CD4-positive, alpha-beta T cell treated with Interleukin-4 for 4 hours (primary cell): ENCODE measurements around the gene ACTL7A.

Experiments used
- DNase-seq: peaks from one replicate; pipeline ENCODE4 v3.0.0-alpha.2; 2020

ACTL7A gene

DNA sequence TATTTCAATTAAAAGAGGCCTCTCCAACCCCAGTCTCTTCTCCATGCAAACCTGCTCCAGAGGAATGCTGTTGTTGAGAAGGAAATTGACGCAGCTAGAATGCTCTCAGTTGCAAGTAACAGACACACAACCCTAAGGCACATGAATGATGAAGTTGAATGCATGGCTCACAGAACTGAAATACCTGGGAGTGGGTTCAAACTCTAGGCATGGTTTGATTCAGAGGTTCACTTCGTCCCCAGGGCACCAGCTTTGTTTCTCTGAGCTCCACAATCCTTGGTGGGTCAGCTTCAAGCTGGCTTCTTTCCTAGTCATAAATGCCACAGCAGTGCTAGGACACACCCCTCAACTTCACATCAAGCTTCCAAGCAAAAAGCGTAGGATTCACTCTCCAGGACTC, 10.9 kb upstream of the ACTL7A start:
- no peak for DNase-seq

DNA sequence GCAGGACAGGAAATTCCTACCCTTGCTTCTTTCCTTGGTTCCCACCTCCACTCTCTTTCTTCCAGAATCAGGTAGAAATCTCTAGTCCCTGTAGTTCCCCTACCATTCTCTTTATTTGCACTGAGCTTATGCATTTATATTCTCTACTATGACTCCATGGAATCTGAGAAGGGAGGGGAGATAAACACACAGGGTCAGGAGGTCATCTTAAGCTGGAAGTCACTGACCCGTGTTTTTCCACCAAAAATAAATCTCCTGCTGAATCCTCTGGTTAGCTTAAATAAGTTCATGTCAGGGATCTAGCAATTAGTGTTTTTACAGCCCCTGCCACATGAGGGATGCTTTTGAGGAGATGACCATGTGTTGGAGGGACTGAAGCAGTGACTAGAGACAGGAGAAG, 10.0 kb upstream of the ACTL7A start:
- DNase-seq, result no peak

DNA sequence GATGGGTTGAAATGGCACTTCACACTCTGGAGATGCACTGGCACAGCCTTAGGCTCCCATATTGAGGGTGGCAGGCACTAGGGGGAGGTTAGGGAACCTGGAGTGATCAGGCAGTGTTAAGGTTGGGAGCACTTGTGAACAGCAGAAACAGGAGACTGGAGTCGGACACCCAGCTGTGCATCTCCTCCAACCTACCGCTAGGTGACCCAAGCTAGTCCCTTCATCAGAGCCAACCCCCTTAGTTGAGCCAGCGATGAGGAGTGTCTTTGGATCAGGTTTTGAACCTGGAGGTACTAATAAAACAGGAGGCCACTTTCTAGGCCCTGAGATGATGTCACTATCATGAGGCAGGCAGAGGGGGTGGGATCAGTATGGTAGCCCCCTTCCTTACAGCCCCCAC, 8.0 kb upstream of the ACTL7A start:
- DNase-seq, result no peak

DNA sequence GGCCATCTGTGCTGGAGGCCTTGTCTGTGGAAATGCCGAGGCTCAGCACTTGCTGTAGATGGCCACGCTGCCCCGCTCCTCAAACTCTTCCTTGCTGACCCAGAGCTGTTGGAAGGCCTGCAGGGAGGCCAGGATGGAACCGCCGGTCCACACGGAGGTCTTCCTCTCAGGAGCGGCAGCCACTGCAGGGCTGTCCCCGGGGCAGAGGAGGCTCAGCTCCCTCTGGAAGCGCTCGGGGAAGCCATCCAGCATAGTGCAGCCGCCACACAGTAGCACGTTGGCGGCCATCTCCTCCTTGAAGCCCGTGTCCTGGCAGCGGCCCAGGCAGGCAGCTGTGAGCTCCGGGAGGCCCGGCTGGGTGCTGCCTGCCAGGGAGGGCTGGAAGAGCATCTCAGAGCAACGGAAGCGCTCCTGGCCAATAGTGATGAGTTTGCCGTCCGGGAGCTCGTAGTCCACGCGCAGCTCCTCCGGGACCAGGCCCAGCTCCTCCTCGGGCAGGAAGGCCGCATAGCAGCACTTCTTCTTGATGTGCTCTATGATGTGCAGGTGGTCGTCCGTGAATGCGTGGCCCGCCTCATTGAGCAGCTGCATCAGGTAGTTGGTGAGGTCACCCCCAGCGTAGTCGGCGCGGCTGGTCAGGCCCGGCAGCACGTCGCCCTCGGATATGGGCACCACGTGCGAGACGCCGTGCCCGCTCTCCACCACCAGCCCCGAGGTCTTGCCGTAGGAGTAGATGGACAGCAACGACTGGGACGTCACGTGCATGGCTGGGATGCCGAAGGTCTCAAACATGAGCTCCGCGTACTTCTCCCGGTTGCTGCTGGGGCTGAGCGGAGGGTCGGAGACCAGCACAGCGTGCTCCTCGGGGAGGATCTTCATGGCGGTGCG, 7.2 kb upstream of the ACTL7A start:
- DNase-seq, result no peak

DNA sequence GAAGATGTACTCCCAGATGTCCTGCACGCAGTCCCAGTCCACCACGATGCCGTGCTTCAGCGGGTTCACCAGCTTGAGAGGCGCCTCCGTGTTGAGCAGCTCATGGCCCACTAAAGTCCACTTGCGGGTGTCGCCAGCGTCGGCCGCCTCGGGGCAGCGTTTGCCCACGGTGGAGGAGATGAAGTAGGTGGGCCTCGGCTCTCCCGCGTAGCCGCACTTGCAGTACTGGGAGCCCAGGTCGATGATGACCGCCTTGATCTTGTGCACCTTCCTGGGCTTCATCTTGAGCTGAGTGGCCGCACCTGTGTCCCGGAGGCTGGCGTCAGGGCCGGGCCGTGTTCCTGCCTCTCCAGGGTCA, 6.6 kb upstream of the ACTL7A start:
- no peak for DNase-seq

DNA sequence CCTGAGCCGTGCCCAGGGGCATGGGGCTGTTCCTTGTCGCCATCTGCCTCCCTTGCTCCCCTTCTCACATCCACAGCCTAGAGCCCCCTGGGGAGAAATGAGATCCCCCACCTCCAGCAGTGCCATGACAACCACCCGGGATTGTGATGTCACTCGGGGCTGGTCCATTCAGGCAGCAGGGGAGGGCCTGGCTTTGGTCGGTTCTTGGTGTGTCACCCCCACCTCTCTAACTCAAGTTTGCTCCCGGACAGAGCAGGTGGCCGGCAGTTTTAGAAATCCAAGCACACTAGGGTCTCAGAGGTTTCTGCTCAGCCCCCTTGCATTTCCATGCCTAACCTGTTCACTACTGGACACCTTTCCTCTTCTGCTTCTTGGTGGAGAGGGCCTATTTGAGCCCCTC, 6.2 kb upstream of the ACTL7A start, which contains the start of gene ACTL7B:
Gene ACTL7B (minus strand): TSS at position 99 of the 400 bp plus-strand sequence. CDS start 56 bp downstream, at position 43.
- DNase-seq, result no peak

DNA sequence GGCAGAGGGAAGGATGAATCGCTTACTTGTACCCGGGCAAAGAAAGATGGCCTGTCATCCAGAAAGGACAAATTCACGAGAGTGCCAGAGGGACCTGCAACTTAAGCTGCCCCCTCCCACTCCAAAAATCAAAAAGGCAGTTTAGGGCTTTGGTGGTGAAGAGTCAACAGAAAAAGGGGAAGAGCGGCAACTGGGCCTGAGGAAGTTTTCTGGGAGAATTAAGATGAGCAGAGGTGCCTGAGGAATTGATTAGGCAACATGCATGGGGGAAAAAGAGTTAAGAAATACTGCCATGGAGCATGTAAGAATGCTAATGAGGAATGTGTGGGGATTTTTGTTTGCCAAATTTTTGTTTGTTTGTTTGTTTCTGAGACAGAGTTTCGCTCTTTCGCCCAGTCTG, 4.5 kb upstream of the ACTL7A start:
- no peak for DNase-seq

DNA sequence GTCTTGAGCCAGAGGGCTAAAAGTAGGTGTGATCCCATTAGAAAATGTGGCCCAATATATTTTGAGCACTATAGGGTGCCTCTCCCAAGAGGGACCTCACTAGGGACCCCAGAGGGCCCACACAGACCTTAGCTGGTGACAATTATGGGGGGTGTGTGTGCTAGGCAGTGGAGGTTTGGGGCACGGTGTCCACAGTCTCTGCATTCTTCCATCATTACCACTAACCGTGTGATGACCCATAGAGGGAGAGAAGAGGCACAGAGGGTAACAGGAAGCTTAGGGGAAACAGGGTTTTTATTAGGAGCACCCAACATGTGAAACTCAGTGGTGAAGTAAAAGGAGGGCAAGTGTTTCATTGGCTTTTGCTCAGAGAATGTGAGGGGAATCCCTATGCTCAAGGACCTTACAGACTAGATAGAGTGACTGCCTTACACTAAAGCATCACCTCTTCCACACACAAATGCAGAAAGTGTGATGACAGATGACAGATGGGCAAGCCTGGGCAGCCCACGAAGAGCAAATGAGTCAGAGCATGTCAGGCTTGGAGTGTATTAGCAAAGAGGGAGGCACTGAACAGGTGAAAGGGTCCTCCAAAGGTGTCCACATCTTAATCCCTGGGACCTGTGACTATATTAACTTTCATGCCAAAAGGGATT, 2.5 kb upstream of the ACTL7A start:
- no peak for DNase-seq

DNA sequence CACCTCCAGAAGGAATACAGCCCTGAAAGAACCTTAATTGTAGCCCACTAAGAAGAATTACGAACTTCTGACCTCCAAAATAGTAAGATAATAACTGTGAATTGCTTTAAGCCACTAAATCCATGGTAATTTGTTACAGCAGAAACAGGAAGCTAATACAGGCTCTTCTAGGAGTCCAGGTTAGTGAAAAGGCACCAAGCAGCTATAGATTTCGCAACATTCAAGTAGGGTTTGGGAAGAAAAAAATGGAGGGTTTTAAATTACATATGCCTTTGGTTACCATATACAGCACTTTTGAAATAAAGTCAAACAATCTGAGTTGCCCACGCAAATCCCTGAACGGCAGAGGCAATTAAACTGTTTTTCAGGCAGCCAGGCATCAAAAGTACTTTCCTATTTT, 1.7 kb upstream of the ACTL7A start:
- no peak for DNase-seq

DNA sequence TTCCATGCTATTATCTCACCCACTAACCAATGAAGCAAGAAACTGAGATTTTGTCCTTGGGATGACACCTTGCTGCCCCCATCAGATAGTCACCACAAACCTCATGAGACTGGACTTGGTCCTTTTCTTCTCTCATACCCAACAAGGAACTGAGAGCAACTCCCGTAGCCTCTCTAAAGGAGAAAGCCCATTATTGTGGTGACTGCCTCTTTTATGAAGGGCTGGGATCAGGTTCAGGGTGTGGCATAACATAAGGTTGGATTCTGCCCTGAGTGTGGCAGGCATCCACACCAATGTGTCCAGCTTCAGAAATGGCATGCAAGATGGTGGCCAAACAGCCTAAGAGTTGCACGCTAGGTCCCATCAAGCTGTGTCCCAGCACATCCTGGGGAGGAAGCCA, 1.3 kb upstream of the ACTL7A start:
- DNase-seq, result no peak

DNA sequence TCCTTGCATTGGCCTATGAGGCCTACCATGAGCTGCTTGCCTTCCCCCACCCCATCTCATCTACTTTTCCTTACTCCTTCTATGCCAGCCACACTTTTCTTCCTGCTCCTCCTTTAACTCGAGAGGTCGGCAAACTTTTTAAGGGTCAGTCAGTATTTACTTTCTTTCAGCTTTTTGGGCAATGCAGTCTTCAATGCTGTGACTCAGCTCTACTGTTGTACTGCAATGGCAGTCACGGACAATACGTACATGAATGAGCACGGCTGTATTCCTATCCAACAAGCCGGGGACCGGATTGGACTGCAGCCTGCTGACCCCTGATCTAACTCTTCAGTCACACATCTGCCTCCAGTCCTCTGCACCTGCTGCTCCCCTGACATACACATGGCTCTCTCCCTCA, 602 bp upstream of the ACTL7A start:
- DNase-seq, result no peak

DNA sequence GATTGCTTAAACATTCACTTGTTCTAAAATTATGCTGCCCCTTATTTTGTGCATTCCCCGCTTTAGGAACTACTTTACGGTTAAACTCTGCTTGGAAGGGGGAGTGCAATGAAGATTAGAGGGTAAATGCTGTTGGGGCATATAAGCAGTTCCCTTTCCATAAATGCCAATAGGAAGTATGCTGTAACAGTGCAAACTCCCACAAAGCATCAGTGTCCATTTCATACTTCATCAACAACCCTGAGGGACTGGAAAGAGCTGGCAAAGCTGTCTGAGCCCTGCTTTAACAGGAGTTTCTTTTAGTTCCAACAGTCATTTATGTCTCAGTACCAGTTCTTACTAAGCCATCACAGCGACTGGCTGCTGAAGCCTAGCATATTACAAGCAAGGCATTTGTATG, 1.8 kb downstream of the ACTL7A start:
- no peak for DNase-seq

DNA sequence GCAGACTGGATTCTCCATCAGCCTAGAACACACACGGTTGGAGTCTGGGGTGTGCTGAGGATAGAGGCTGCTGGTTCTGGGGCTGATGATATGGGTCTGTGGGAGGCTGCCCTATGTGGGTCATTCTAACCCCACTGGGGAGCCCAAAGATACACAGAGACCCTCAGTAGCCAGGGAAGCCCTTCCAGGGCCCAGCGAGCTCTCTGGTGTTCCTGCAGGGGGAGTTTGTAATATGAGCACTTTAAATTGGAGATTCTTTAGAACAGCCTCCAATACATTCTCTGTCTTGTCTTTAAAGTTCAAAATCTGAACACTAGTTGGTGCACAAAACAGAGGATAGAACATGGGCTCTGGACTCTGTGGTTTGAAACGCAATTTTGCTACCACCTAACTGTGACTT, 2.4 kb downstream of the ACTL7A start:
- no peak for DNase-seq

DNA sequence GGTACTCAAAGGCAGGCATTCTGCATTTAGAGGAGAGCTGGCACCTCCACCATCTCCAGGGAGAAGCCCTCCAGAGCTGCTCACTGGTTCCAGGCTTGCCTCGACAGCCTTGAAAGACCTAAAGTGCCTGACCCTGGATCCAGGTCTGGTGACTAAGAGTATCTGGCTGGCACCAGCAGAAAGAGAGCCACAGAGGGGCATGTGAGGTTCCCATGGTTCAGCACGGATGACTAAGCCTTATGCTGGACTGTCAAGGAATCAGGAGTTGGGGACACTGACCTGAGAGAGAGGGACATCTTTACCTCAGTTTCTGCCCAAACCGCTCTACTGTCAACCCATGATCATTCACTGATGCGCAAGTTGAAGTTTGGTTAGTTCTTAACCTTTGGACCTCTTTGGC, 3.0 kb downstream of the ACTL7A start:
- no peak for DNase-seq

DNA sequence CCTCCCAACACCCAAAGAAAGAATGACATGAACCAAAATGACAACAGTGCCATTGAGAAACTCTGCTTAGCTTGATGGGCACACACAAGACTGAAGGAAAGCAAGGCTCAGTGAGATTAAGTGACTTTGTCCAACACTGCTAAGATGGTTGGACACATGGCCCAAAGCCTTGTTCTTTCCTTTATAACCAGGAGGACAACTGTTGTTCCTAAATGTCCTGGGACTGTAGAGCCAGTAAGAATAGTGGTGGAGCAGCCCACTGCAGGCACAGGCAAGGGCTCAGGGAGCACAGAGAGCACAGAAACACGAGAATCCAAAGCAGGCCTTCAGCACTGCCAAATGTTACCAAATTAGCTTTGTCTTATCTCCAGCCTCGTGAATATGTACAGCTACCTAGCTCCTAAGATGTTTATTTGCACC, 3.9 kb downstream of the ACTL7A start:
- no peak for DNase-seq

DNA sequence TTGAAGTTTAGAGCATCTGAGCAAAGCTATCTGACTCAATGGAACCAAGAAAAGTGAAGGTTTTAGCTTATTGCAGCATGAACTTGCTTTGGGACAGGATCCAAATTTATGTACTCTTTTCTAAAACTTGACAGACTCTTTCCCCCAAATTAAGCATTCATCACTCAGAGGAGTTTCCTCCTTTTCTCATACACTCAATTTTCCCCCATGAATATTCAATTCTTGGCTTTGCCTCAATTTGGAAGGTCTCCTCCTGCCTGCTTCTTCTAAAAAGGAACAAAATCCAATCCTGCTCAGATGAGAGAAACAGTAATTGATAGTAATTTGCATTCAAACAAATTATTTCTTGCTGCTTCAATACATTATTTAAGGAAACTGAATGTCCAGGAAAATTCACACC, 5.0 kb downstream of the ACTL7A start:
- DNase-seq, result no peak

DNA sequence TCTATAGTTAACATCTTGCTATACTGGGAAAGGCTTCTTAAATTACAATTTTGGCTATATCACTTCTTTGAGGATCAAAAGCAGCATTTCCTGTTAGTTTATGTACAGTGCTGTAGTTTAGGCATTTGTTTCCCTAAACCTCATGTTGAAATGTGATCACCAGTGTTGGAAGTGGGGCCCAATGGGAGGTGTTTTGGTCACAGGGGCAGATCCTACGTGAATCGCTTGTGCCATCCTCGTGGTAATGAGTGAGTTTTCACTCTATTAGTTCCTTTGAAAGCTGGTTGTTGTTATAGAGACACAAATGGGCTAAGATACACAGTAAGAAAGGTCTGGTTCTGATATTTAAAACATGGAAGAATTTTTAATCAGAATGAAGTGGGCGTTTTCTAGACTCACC, 5.8 kb downstream of the ACTL7A start:
- no peak for DNase-seq

DNA sequence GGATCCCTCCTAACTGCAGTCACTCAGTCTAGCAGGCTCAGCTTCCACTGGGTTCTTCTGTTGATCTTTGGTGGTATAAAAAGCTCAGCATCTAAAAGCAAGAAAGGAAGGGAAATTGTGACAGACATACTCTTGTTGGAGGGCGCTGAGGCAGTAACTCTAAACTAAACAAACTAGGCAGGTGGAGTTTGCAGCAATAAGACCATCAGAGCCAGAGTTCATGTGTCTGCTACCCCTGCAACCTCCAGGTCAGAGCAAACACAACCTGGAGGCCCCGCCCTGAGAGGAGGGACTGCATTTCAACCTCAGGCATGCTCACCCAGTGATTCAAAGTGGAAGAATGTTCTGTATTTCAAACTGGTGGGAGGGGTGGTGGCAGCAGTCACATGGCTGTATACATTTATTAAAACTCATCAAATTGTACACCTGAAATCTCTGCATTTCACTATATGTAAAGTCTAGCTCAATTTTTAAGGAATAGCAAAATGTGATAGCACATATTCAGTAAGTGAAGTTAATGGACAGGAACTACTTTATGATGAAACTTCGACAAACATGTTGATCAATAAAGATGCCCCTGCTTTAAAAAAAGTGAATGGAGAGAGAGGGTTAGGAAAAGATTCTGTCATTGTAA, 7.1 kb downstream of the ACTL7A start:
- no peak for DNase-seq

DNA sequence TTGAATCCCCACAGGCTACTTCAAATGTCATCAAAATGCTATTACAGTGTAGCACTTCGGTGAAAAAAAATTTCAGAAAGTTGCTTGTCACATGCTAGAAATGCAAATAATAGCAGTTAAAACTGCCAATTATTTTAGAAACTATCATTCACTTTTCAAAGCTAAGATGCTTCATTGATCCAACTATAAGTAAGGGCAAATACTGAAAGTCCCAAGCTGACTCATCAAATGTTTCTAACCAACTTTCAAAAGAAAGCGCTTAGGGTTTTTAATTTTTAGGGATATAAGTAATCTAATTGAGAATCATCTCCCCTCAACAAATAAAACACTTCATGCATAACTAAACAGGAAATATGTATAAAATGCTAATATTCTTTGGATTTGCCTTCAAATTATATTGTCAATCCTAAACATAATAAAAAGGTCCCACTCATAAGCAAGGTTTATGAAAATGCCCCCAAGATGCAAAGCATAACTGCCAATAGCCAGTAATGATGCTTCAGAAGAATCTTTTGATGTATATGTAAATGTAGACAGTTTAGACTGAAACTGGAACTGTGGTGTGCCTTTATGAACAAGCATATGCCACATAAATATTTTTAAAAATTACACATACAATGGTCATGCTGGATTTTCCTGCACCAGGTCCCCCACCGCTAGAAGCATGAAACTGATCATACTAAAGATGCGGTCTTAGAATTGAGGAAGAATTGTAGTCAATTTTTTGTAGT, 12.2 kb downstream of the ACTL7A start:
- no peak for DNase-seq

DNA sequence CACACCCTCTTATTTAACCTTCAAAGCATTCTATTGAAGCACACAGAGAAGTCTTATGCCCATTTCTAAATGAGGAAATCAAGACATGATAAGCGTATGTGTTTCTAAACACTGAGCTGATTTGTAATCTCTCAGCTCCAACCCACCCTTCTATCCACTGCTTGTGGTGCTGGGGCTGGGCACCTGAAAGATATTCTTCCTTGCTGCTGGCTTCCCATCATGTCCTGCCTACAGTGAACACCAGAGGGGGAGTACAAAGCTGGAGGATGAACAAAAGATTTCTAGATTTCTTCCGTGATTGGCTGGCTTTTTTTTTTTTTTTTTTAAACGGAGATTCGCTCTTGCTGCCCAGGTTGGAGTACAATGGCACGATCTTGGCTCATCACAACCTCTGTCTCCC, 14.4 kb downstream of the ACTL7A start:
- DNase-seq, result no peak

DNA sequence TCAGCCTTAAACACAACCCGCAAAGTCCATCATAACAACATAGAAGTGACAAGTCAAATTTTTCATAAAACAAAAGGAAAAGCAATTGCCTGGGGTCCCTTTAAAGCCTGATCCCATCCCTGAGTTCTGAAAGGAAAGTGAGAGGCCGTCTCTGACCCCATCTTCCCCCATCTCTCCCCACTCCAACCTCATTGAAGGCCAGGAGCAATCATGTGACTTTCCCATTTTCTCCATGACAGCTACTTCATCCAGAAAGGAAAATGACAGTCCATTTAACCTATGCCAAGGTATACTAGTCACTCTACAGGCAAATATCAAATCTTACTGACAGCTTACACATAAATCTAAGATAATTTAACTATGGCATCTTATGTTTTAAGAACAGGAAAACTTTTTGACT, 15.5 kb downstream of the ACTL7A start:
- no peak for DNase-seq

DNA sequence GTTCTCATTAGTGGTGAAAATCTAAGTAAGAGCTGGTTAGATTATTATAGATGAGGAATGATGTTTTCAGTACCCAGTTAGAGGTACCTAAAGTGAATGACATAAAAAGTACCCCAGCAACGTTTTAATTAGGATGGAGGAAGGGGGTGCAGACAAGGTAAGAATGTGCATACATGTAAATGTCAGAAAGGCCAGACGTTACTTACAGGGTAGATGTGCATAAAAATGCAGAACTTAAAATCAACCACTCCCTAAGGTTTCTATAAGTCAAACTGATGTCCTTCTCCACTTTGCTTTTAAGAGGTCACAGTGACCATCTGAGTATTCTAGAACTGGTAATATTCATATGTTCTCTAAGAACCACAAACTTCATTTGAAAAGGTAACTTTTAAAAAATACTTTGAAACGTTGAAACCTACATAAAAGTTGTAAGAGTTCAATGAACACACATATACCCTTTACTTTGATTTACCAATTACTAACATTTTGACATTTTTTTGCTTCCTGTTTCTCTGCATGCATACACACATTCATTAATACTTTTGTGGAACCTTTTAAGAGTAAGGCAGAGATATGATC, 18.8 kb downstream of the ACTL7A start:
- DNase-seq, result no peak
